ENCODE results near the gene MTRR. TPM values are rescaled to one million over a fixed set of nuclear protein-coding genes. Genes with fewer than 3 reads are reported as not detected.

MTRR gene
- polyA plus RNA-seq, 1 experiment, result 65.4 TPM

- POLR2A ChIA-PET, result no interaction called here
- peaks cover 2% of the 10 kb centered on the region; the same call in 1 of the 2 replicates for H3K36me3 ChIP-seq (ENCODE audit: control insufficient read depth, insufficient read depth, low read length)
- H3K4me3 ChIP-seq (ENCODE audit: low read depth, low read length), result no peak overlapping the region
- no peak for DNase-seq (ENCODE audit: low read depth)
- CTCF ChIA-PET, result interaction anchor here (1.0 to 1.8 kb wide), 2 partner anchors 13 kb away, joined by 3 to 16 read pairs; no protein-coding TSS in a partner anchor
- no peak for TF ChIP-seq CTCF (IDR thresholded peaks at IDR 0.05; ENCODE audit: insufficient read depth, low read depth, low read length)
- no peaks in the 10 kb centered on the region for H3K27me3 ChIP-seq (ENCODE audit: control insufficient read depth, insufficient read depth, low read length)
Measured at GRCh38 chr5:7873216-7873615, 4.3 kb downstream of the MTRR start.

- no peaks in the 10 kb centered on the region for H3K27me3 ChIP-seq (ENCODE audit: control insufficient read depth, insufficient read depth, low read length)
- no peak for TF ChIP-seq CTCF (IDR thresholded peaks at IDR 0.05; ENCODE audit: insufficient read depth, low read depth, low read length)
- POLR2A ChIA-PET, result no interaction called here
- no peak overlapping the region for H3K4me3 ChIP-seq (ENCODE audit: low read depth, low read length)
- CTCF ChIA-PET, result interaction anchor here (3.3 kb wide), 1 partner anchor 13 kb away, joined by 16 read pairs; no protein-coding TSS in a partner anchor
- H3K36me3 ChIP-seq (ENCODE audit: control insufficient read depth, insufficient read depth, low read length), result peaks cover 4% of the 10 kb centered on the region; the same call in 1 of the 2 replicates
- no peak for DNase-seq (ENCODE audit: low read depth)
Measured at GRCh38 chr5:7874639-7875038, 5.7 kb downstream of the MTRR start.

GRCh38 chr5:7875151-7875550, 6.2 kb downstream of the MTRR start:
- no peak overlapping the region for H3K4me3 ChIP-seq (ENCODE audit: low read depth, low read length)
- DNase-seq (ENCODE audit: low read depth), result no peak
- ChIA-PET POLR2A (no interaction called here), CTCF (interaction anchor here (3.3 kb wide), 1 partner anchor 12 kb away, joined by 16 read pairs; no protein-coding TSS in a partner anchor)
- peaks cover 6% of the 10 kb centered on the region for H3K36me3 ChIP-seq (ENCODE audit: control insufficient read depth, insufficient read depth, low read length)
- no peaks in the 10 kb centered on the region for H3K27me3 ChIP-seq (ENCODE audit: control insufficient read depth, insufficient read depth, low read length)
- TF ChIP-seq CTCF (IDR thresholded peaks at IDR 0.05; ENCODE audit: insufficient read depth, low read depth, low read length), result no peak

- no peak for DNase-seq (ENCODE audit: low read depth)
- peaks cover 9% of the 10 kb centered on the region for H3K36me3 ChIP-seq (ENCODE audit: control insufficient read depth, insufficient read depth, low read length)
- no peak overlapping the region for H3K4me3 ChIP-seq (ENCODE audit: low read depth, low read length)
- H3K27me3 ChIP-seq (ENCODE audit: control insufficient read depth, insufficient read depth, low read length), result no peaks in the 10 kb centered on the region
- TF ChIP-seq CTCF (IDR thresholded peaks at IDR 0.05; ENCODE audit: insufficient read depth, low read depth, low read length), result no peak
- POLR2A ChIA-PET, result no interaction called here
- CTCF ChIA-PET, result interaction anchor here (1.0 to 3.3 kb wide), 2 partner anchors 11 to 19 kb away, joined by 3 to 16 read pairs; no protein-coding TSS in a partner anchor
Measured at GRCh38 chr5:7876867-7877266, 7.9 kb downstream of the MTRR start.

GRCh38 chr5:7877851-7878250, 8.9 kb downstream of the MTRR start:
- POLR2A ChIA-PET, result interaction anchor here (0.7 kb wide), 1 partner anchor 579 kb away, joined by 3 read pairs; no protein-coding TSS in a partner anchor
- H3K36me3 ChIP-seq (ENCODE audit: control insufficient read depth, insufficient read depth, low read length), result peaks cover 9% of the 10 kb centered on the region
- H3K27me3 ChIP-seq (ENCODE audit: control insufficient read depth, insufficient read depth, low read length), result no peaks in the 10 kb centered on the region
- CTCF ChIA-PET, result interaction anchor here (1.0 kb wide), 1 partner anchor 10 kb away, joined by 3 read pairs; no protein-coding TSS in a partner anchor
- TF ChIP-seq CTCF (IDR thresholded peaks at IDR 0.05; ENCODE audit: insufficient read depth, low read depth, low read length), result no peak
- no peak overlapping the region for H3K4me3 ChIP-seq (ENCODE audit: low read depth, low read length)
- no peak for DNase-seq (ENCODE audit: low read depth)

Data from BJ (cell line).